Retina (tissue), 1 donor: Measurements from ENCODE around the gene THOC5.
"Not testable (repeated sequence)": the region's sequence is repeated elsewhere in the genome, so short reads cannot be mapped to it uniquely, and the experiment has no call there.

ENCODE experiments used
- DNase-seq: peaks from one replicate; pipeline ENCODE4 v3.0.0-alpha.2; 2016

THOC5 gene

GRCh38 chr22:29503811-29504372 is 49.7 kb downstream of the THOC5 start:
- no peak for DNase-seq

- DNase-seq = no peak
Measured at GRCh38 chr22:29499852-29500251, 53.7 kb downstream of the THOC5 start.

- no peak for DNase-seq
Measured at GRCh38 chr22:29493636-29494035, 59.9 kb downstream of the THOC5 start.

- DNase-seq = no peak
Measured at GRCh38 chr22:29491012-29491411, 62.5 kb downstream of the THOC5 start.

- not testable (repeated sequence) for DNase-seq
Measured at GRCh38 chr22:29489127-29489780, 64.3 kb downstream of the THOC5 start.

DNA sequence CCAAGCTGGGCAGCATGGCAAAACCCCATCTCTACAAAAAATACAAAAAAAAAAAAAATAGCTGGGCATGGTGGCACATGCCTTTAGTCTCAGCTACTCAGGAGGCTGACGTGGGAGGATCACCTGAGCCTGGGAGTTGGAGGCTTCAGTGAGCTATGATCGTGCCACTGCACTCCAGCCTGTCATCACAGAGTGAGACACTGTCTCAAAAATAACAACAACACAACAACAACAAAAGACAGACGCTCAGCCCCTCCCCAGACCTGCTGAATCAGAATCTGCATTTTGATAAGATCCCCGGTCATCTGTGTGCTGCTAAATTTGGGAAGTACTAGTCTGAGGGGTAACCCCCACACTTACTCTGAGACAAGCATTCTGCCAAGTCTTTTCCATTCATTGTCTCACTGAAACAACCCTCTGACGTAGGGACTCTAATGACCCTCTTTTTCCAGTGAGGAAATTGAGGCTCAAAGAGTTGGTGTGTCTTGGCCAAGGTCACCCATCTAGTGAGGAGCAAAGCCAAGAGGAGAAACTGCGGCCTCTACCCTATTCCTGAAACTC is 66.1 kb downstream of the THOC5 start:
- no peak for DNase-seq

GRCh38 chr22:29485448-29485847 is 68.1 kb downstream of the THOC5 start:
- DNase-seq = no peak

DNA sequence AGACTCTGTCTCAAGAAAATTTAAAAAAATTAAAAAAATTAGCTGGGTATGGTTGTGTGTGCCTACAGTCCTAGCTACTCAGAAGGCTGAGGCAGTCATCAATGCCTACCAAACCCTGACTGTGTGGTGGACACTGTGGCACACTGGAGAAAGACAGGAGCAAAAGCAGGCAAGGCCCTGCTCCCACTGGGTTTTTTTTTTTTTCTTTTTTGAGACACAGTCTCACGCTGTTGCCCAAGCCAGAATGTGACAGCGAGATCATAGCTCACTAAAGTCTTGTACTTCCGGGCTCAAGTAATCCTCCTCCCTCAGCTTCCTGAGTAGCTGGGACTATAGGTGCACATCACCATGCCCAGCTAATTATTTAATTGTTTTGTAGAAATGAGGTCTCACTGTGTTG is 68.9 kb downstream of the THOC5 start:
- DNase-seq = no peak

- no peak for DNase-seq
Measured at GRCh38 chr22:29483254-29483653, 70.3 kb downstream of the THOC5 start.

- no peak for DNase-seq
Measured at GRCh38 chr22:29482726-29483125, 70.8 kb downstream of the THOC5 start.

DNA sequence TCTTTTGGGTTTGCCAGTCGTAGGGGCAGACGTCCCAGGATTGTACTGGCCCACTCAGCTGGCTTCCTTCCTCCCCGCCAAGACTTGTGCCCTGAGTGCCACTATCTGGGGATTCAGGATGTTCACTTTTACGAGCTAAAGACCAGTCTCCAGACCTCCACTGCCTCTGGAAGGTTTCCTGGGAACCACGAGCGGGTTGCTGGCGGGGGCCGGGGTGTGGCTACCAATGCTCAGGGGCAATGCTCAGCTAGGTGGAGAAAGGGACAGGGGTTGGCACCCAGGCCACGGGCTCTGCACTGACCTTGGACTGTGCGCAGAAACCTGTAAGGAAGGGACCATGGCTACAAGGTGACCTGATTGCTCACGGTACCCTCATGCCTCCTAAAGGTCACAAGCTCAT is 71.3 kb downstream of the THOC5 start:
- DNase-seq = no peak

GRCh38 chr22:29481265-29482000 is 72.1 kb downstream of the THOC5 start:
- DNase-seq = peak; percentile 34

DNA sequence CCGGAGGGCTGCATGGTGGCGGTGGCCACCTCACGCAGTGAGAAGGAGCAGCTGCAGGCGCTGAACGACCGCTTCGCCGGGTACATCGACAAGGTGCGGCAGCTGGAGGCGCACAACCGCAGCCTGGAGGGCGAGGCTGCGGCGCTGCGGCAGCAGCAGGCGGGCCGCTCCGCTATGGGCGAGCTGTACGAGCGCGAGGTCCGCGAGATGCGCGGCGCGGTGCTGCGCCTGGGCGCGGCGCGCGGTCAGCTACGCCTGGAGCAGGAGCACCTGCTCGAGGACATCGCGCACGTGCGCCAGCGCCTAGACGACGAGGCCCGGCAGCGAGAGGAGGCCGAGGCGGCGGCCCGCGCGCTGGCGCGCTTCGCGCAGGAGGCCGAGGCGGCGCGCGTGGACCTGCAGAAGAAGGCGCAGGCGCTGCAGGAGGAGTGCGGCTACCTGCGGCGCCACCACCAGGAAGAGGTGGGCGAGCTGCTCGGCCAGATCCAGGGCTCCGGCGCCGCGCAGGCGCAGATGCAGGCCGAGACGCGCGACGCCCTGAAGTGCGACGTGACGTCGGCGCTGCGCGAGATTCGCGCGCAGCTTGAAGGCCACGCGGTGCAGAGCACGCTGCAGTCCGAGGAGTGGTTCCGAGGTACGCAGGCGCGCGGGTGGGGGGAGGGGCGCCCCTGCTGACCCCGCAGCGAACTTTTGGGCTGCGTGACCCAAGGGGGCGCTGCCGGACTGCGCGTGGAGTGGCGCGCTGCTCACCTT is 72.9 kb downstream of the THOC5 start:
- peak; percentile 88 for DNase-seq

DNA sequence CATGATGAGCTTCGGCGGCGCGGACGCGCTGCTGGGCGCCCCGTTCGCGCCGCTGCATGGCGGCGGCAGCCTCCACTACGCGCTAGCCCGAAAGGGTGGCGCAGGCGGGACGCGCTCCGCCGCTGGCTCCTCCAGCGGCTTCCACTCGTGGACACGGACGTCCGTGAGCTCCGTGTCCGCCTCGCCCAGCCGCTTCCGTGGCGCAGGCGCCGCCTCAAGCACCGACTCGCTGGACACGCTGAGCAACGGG is 73.4 kb downstream of the THOC5 start:
- DNase-seq = peak; percentile 72

DNA sequence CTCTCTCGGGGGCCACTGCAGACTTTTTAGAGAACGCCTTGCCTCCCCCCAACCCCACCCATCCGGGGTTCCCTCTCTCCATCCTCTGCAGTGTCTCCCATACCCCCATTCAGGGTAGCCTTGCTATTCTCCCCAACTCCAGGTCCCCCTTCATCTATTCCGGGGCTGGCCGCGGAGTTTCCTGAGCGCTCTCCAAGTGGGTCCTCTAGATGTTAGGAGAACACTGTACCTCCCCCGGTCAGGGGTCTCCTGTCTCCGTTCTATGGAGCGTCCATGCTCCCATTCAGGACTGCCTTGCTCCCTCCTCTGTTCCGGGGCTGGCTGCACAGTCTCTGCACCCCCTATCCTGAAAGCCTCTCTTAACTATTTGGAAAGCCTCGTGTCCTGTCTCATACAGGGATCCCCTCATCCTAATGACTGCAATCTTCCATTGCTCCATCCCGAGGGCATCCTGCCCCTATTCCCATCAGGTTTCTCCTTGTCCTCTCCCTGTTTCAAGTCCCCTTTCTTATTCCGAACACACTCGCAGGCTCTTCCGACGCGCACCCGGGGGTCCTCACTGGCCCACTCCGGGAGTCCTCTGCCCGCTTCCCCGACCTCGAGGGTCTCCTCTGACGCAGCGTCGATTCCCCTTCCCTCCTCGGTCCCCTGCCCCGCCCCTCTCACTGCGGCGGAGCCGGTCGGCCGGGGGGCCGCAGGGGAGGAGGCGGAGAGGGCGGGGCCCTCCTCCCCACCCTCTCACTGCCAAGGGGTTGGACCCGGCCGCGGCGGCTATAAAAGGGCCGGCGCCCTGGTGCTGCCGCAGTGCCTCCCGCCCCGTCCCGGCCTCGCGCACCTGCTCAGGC is 73.9 kb downstream of the THOC5 start, which contains the start of gene NEFH:
NEFH (plus strand) TSS at position 802 of the 845 bp plus-strand sequence. CDS start 45 bp downstream, outside the sequence.
- DNase-seq = peak; percentile 56

GRCh38 chr22:29478326-29479276 is 75.0 kb downstream of the THOC5 start:
- DNase-seq = peak; percentile 62

- DNase-seq = no peak
Measured at GRCh38 chr22:29477723-29478318, 75.7 kb downstream of the THOC5 start.

DNA sequence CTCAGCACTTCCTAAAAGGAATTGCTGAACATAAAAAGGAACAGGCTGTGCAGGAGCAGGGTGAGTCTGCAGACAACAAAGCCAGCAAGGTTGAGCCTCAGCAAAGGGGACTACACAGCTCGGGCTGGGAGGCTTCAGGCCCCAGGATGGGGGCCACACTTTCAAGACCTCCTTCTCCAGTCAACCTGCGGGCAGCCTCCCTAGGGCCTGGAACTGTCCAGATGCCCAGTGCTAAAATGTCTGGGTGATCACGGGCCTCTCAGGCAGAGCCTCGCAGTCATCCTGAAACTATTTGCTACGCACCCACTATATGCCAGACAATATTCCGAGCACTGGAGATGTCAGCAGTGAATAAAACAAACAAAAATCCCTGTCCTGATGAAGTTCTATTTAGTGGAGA is 77.4 kb downstream of the THOC5 start:
- DNase-seq = no peak

- no peak for DNase-seq
Measured at GRCh38 chr22:29475550-29475949, 78.0 kb downstream of the THOC5 start.

DNA sequence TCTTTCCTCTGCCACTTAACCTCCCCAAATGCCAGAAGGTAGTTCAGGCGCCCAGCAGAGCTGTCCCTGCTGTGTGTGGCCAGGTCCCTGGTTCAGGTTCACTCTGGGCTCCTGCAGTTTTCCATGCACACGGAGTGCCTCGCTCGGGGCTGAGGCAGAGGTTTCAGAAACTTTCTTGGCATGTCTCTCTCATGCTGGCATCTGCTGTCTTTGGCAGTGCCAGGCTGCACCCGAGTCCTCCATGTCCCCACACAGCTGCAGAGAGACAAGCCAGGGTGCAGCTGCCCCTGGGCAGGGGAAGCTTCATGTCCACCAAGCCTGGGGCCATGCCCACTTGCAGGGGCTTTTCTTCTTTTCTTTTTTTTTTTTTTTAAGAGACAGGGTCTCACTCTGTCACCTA is 80.6 kb downstream of the THOC5 start:
- no peak for DNase-seq
